ENCODE measurements around the gene CDH11.

CDH11 gene

GRCh38 chr16:65121870-65122723 lies at the start of gene CDH11:
CDH11 (minus strand) TSS chr16:65122063; CDS start chr16:65004869, 117,194 bp downstream.
- no peak for DNase-seq

GRCh38 chr16:65154321-65154720 lies 32.5 kb upstream of the CDH11 start:
- no peak for DNase-seq

GRCh38 chr16:65153365-65154105 lies 31.7 kb upstream of the CDH11 start:
- DNase-seq, result no peak

- DNase-seq, result no peak
These were observed 26.9 kb upstream of the CDH11 start for GRCh38 chr16:65148804-65149203.

GRCh38 chr16:65142276-65142675 lies 20.4 kb upstream of the CDH11 start:
- DNase-seq, result no peak

- DNase-seq, result no peak
These were observed 14.8 kb upstream of the CDH11 start for GRCh38 chr16:65136681-65137080.

- no peak for DNase-seq
These were observed 5.2 kb upstream of the CDH11 start for GRCh38 chr16:65126845-65127624.

GRCh38 chr16:65125871-65126270 lies 4.0 kb upstream of the CDH11 start:
- no peak for DNase-seq

GRCh38 chr16:65125322-65125721 lies 3.5 kb upstream of the CDH11 start:
- DNase-seq, result no peak

- DNase-seq, result no peak
These were observed 2.7 kb upstream of the CDH11 start for GRCh38 chr16:65124596-65124995.

GRCh38 chr16:65124212-65124548 lies 2.3 kb upstream of the CDH11 start:
- DNase-seq, result no peak

GRCh38 chr16:65123396-65124211 lies 1.7 kb upstream of the CDH11 start:
- DNase-seq, result no peak

GRCh38 chr16:65122724-65123395 lies 997 bp upstream of the CDH11 start:
- DNase-seq, result no peak

GRCh38 chr16:65120831-65121721 lies 787 bp downstream of the CDH11 start:
- DNase-seq, result no peak

- DNase-seq, result no peak
These were observed 1.4 kb downstream of the CDH11 start for GRCh38 chr16:65120461-65120830.

GRCh38 chr16:65119901-65120401 lies 1.9 kb downstream of the CDH11 start:
- DNase-seq, result no peak

- DNase-seq, result no peak
These were observed 2.4 kb downstream of the CDH11 start for GRCh38 chr16:65119435-65119834.

GRCh38 chr16:65118871-65119270 lies 3.0 kb downstream of the CDH11 start:
- DNase-seq, result no peak

GRCh38 chr16:65117811-65118448 lies 3.9 kb downstream of the CDH11 start:
- DNase-seq, result peak; percentile 47

- no peak for DNase-seq
These were observed 4.9 kb downstream of the CDH11 start for GRCh38 chr16:65116818-65117430.

Data from NCI-H526 treated with DMSO at 0.1 percent for 48 hours (cell line).